ENCODE results near the gene FCRL1.

The FCRL1 gene

DNA sequence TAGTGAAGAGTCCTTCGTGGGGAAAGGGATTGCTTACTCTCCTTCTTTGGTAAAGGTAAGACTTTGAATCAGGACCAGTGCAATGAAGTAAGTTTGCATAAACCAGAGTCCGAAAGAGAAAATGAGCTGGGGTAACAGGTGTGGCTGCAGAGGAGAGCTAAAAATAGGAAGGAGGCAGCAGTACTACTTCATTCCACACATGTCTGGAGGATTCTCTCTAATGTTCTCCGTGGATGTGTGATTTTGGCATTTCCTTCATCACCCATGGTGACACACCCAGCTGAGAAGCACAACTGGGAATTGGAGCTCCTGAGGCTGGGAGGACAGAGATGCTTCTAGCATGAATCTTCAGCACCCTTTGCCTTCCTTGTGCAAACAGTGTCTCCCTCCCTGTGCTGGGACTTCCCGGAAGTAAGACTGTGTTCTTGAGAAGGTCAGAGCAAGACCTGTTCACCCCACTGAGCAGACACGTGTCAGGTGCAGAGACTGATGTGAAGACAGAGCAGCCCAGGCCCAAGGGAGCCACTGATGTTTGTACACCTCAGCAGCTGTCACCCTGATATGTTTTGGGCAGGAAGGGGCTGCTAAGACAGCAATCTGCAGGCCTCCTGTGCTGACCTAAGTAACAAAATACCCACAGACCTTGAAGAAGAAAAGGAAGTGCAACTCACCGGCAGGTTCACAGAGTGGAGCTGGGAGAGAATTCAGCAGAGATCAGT, 13.3 kb downstream of the FCRL1 start:
- no peak for DNase-seq (ENCODE audit: extremely low read depth in 1 of 2, low read depth in 1 of 2)

DNA sequence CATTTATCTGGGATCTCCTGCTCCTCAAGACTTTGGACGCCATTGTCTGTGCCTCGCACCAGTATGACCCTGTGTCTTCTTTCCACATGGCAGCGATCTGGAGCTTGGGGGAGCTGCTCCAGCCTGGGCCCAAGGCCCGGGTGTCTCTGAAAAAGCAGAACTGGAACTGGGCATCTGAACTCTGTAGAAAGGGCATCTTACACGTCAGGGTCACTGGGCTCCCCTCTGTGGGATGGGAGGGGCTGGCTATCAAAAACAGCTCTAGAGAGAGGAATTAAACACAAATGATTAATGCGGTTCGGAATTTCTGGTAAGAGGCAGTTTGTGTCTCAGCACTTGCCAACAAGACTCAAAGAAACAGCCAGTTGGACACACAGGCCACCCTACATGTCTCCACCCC, 16.1 kb downstream of the FCRL1 start:
- DNase-seq (ENCODE audit: extremely low read depth in 1 of 2, low read depth in 1 of 2): no peak

DNA sequence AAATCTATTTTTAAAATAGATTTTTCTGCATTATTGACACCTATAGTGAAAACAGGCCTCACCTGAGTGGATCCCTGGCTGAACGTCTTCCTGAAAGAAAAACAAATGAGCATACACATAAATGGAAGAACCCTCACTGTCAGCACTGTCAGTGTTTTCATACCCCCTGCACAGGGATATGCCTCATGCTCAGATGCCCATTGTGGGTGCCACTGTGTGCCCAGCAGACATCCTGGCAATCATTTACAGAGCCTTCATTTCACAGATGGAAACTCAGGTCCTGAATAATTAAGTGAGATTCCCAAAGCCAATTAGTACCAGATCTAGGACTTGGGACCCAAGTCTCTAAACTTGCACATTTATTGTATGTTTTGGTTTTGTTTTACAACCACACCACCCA, 19.9 kb downstream of the FCRL1 start:
- no peak for DNase-seq (ENCODE audit: extremely low read depth in 1 of 2, low read depth in 1 of 2)

DNA sequence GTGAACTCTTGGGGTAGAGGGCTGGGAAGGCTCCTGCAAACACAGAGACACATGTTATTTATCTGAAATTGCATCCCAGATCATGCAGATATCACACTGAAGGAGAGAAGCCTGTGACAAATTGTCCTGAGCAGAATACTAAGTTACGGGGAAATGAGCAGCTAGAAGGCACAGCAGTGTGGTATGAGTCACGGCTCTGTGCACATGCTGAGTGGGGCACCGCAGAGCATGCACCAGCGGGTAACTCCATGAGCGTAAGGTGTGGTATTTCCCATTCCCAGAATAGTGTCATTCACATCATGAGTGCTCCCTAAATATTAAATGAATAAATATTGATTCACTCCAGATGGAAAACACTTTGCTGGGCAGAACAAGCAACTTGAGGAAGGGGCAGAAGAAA, 21.7 kb downstream of the FCRL1 start:
- no peak for DNase-seq (ENCODE audit: extremely low read depth in 1 of 2, low read depth in 1 of 2)

DNA sequence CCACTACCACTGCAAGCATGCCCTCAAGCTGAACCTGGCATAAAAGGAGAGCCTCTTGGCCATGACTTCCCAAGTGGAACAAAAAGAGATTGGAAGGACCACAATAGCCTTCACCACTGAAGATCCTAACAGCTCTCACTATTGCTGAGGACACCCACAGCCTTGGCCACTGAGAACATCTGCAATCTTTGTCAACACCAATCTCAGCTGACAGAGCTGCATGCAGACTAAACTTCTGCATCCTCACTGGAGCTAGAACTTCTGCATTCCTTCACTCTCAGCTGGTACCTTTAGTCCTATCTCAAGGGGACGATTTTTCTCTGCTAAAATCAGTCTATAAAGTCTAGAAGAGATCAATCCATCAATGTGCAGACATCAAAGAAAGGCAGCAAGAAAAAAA, 34.7 kb downstream of the FCRL1 start:
- no peak for DNase-seq (ENCODE audit: extremely low read depth in 1 of 2, low read depth in 1 of 2)

DNA sequence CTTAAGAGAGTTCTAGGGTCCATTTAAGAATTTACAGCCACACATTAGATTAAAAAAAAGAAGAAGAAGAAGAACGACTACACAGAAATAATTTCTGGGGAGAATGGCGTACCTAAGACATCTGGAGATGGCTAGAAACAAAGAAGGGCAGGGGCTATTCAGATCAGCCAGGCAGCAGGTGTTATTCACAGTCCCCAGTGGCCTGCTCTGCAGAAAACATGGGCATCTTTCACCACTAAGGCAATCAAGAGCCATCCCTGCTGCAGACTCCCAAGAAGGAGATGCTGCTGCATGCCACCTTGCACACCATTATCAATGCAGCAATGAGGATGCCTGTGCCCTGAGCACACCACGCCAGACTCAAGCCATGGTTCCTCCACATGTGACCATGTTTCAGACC, 35.1 kb downstream of the FCRL1 start:
- no peak for DNase-seq (ENCODE audit: extremely low read depth in 1 of 2, low read depth in 1 of 2)

DNA sequence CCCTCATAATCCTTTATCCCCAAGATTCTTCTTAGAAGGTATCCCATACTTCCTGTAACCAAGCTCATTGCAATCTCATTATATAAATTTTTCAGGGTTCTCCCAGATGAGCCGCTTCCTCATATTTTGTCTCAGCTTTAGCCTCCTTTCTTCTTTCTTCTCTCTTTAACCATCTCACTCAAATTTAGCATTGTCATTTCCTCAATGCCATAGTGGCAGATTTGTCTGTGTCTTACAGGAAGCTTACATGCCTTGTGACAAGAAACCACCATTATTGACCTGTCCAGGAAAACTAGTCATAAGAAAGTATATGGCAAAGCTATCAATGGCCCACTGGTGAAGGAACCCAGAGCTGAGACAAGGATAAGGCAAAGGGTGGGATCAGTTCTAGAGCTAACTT, 37.0 kb downstream of the FCRL1 start:
- no peak for DNase-seq (ENCODE audit: extremely low read depth in 1 of 2, low read depth in 1 of 2)

DNA sequence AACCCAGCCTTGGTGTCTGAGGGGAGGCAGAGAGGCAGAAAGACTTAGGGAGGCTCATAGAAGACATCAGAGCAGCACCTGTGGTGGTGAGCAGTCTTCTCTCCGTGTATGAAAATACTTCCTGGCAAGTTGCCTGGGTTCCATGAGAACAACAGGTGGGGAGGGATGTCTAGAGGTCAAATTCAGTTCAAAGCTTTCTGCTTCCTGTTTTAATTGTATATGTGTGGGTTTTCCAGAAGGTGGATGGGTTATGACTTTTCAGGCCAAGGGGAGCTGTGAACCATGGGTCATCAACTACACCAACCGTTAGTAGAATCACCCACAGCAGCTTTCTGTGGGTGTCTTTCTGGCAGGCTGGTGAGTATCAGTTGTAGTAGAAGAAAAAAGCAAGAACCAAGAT, 38.9 kb downstream of the FCRL1 start:
- no peak for DNase-seq (ENCODE audit: extremely low read depth in 1 of 2, low read depth in 1 of 2)

DNA sequence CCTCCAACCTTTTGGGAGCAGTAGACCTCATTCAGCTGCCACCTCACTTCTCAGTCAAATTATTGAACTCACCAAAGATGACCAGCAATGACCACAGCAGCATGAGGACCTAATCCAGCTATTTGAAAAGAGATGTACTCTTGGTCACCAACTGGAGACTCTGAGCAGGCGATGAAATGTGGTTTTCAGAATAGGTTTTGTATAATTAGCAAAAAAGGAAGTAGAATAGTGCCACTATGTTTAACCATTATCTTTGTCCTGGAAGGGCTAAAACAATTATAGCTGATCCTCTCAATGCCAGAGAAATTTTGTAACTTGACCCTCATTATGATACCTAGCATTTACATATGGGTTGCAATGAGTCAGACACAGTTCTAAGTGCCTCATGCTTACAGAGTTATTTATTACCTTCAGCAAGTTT, 42.9 kb downstream of the FCRL1 start, which contains the start of gene FCRL2:
Gene FCRL2, minus strand, starts transcription at position 162 of the 421 bp plus-strand sequence. Its CDS starts 59 bp downstream, at position 103.
- no peak for DNase-seq (ENCODE audit: extremely low read depth in 1 of 2, low read depth in 1 of 2)

DNA sequence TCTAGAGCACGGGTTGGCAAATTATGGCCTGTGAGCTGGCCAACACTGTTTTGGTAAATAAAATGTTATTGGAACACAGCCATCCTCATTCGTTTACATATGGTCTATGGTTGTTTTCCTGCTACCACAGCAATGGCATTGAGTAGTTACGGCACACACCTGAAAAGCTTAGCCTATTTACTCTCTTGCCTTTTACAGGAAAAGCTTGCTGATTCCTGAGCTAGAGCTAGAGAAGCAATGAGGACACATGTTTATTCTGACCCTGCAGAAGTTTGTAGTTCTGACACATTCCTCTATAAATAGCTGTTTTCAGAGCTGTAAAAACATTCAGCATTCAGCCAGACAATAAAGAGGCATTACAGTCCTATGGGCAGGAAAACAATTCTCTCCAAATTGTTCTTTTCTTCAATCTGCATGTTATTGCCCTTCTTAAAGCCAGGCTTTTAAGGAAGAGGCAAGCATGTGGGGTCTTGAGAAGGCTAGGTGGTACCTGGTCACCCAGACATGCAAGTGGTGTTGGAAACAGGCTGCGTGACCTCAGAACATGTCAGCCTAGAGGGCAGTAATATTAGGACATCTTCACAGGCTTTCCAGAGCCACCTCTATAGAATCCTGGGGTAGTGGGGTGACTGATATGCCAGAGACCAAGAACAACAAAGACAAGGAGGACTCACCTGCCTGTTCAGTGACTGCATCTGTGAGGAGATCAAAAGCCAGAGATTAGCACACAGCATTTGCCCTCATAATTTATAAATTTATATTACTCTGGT, 44.6 kb downstream of the FCRL1 start:
- no peak for DNase-seq (ENCODE audit: extremely low read depth in 1 of 2, low read depth in 1 of 2)

DNA sequence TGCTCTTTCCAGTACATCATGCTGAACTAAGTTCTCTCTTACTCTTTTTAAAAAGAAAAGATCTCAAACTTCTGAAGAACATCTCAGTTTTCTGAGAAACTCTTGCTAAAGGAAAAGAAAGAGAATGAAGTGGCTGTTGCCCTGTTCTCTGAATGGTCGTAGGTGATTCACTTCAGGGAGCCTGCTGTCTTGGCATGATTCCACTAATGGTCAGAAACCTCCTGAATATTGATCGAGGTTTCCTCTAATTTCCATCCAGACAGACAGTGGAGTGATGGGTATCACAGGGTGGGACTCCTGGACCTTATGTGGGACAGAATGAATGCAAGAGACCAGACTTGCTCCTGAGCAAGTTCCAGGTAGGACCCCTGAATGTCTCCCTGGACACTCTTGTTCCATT, 45.5 kb downstream of the FCRL1 start:
- no peak for DNase-seq (ENCODE audit: extremely low read depth in 1 of 2, low read depth in 1 of 2)

DNA sequence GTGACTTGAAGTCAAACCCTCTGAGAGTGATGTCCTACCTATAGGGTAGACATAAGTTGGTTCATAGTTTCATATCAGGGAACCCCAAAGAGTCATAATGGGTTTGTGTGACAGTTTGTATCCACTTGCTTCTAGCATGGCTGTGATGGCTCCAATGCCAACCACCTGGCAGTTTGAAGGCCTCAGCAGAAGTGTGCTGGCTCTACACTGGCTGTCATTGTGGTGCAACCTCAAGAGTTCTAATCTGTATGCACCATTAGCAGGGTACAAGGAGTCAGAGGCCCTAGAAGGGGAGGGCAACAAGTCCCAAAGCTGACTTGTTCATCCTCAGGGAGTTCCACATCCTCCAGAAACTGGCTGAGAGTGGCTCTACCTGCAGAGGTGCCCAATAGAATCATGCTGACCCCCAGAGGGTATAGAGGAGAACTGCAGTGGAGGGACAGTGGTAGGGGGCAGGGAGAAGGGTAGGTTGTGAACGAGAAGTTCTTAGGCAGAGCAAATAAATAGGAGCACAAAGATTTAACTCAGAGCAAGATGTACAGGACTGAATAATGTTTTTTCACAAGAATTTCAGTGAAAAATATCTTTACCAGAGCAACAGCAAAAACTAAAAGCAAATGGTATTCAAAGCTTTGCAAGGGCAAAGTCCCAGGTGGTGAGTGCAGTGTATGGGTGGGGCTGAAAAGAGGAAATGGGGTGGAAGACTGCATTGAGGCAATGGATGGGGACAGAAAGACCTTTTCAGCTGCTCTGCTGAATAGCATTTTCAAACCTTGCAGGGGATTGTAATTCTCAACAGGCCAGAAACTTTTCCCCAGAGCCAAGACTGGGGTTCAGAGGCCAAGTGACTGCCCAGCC, 46.2 kb downstream of the FCRL1 start:
- no peak for DNase-seq (ENCODE audit: extremely low read depth in 1 of 2, low read depth in 1 of 2)

DNA sequence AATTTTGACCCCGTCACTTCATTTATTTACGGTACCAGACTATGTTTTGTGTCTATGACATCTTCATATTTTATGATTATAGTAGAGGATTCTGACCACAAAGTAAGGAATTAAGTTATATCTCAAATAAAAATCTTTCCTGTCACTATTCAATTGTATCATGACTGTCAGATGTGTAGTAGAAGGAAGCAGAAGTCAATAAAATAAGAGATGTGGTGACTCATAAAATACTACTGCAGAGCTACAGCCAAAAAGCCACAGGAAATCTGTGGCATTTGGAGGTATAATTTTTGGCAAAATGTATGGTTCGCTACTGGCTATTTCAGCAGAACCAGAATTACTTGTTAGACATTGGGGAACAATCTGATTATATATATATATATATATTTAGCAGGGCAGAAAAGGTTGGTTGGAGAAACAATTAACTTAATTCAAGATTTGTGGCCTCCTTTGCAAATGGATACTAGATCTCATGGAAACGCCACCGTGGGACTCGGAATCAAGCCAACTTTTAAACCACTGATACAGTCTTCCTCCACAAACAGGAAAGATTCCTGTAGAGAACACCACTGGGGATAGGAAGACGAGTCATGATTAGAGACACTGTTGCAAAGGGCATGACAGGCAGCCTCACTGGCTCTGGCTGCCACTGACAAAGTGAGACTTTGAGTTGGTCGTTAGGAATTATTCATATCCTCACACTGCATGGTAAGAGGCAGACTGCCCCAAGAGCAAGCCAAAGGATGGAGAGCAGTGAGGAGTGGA, 48.1 kb downstream of the FCRL1 start:
- DNase-seq (ENCODE audit: extremely low read depth in 1 of 2, low read depth in 1 of 2): no peak

DNA sequence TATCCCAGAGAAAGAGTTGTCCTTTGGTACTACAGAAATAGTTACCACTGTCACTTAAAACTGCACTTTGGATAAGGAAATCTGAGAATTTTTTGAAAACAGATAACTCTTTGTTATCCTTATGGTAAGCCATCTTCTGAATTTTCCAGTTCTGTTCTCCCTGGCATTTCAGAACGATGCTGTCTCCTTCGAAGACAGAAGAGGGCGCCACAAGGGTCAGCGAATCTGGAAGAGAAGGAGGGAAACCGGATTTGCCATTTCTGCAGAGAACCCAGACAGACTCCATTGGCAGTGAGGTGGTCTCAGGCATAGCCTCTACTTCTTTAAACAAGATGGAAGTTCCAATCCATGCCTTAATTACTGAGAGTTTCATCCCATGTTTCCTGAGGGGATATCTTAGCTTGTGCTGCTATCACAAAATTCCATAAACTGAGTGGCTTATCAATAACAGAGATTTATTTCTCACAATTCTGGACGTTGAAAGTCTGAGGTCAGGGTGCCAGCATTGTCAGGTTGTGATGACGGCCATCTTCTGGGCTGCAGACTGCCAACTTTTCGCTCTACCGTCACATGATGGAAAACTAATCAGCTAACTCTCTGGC, 49.4 kb downstream of the FCRL1 start:
- no peak for DNase-seq (ENCODE audit: extremely low read depth in 1 of 2, low read depth in 1 of 2)

DNA sequence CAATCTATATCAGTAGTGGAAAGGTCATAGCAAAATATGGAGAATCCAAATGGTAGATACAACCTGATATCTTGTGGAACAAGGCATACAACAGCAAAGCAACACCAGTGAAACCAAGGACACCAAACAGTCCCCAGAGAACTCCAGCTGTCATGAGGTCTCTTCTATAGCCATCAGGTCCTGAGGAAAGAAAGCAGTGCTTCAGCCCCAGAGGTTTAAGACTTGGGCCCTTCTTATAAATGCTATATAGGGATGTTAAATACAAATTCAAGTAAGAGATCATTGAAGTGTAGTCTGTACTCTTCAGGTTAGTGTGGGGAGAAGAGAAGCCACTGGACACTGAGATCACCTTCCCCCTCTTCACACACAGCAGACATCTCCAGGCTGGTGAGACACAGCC, 53.1 kb downstream of the FCRL1 start:
- no peak for DNase-seq (ENCODE audit: extremely low read depth in 1 of 2, low read depth in 1 of 2)

DNA sequence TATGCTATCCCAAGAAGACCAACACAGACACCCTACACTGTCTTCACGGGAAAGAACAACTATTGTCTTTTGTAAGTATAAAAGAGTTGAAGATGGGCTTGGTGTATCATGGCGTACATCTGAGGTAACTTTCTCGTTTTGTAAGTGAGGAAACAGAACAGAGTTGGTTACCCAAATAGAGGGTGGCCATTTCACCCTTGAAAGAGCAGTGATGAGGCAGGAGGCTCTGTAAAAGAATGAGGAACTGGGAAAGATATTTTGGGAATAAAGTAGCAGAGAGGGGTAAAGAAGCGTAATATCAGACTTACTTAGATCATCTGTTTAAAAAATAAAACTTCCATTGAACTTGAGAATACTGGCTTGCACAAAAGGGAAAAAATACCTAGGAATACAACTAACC, 61.9 kb downstream of the FCRL1 start:
- DNase-seq (ENCODE audit: extremely low read depth in 1 of 2, low read depth in 1 of 2): no peak

DNA sequence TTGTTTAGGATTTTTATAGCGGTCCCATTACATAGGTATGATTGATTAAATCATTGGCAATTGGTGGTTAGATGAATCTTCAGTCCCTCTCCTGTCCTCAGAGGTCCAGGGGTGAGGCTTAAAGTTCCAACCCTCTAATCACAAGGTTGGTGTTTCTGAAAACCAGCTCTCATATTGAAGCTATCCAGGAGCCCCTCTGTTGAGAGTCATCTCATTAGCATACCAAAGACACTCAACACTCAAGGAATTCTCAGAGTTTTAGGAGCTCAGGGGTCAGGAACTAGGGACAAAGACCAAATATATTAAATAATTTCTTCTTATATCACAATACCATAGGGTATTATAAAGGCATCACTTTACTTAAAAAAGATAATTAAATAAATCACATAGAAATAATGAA, 66.3 kb downstream of the FCRL1 start:
- DNase-seq (ENCODE audit: extremely low read depth in 1 of 2, low read depth in 1 of 2): no peak

DNA sequence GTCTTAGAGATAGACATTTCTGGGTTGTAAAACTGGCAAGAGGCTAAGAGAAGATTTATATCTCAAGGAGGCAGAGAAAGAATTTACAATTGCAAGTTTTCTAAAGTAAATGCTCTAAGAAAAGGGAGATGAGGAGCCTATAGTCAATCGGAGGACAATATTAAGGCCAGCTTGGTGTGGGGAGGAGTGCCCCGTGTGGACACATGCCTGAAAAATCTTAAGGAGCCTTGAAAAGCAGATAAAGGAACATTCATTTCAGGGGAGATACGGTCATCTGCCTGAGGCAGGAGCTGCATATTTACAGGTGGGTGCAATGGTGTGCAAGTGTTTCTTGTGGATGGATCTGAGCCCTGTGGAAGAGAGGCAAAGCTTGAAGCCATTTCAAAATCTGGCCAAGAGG, 68.6 kb downstream of the FCRL1 start:
- no peak for DNase-seq (ENCODE audit: extremely low read depth in 1 of 2, low read depth in 1 of 2)

DNA sequence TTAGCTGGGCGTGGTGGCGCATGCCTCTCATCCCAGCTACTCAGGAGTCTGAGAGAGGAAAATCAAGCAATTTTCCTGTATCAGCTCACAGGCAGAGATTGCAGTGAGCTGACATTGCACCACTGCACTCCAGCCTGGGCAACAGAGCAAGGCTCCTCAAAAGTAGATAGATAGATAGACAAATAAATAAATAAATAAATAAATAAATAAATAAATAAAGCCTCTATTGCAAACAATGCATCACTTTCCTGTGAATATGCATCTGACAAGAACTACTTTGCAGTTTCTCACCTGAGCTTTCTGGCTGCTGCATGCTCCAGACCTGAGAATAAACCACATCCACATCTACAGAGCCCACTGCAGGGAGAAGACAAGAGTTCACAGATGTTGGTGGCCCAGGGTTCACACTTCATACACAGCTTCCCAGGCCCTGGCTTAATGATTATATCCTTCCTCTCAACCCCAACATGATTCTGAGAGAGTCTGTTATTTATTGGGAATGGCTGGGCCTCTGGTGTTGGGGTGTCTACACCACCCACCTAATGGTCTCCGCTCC, 71.6 kb downstream of the FCRL1 start:
- DNase-seq (ENCODE audit: extremely low read depth in 1 of 2, low read depth in 1 of 2): no peak
